Stomach smooth muscle (tissue), 2 donors: Measurements from ENCODE around the gene FAM47E.

Experiments used
- H3K27ac ChIP-seq: one replicate; pipeline ENCODE4 v1.7.0; 2013; ENCODE audit warnings: mild to moderate bottlenecking, low read length, inconsistent platforms
- H3K27me3 ChIP-seq, 2 donors: one replicate each; pipeline ENCODE4 v1.7.0; 2013; ENCODE audit warnings: low read length in 2 of 2; ENCODE audit not compliant: insufficient read depth in 2 of 2, control insufficient read depth in 1 of 2
- H3K36me3 ChIP-seq, 2 donors: one replicate each; pipeline ENCODE4 v1.7.0; 2013; ENCODE audit warnings: low read length in 2 of 2; ENCODE audit not compliant: control insufficient read depth in 2 of 2, insufficient read depth in 2 of 2
- H3K4me1 ChIP-seq: one replicate; pipeline ENCODE4 v1.7.0; 2013; ENCODE audit warnings: low read length; ENCODE audit not compliant: control insufficient read depth, insufficient read depth
- H3K4me3 ChIP-seq, 2 donors: one replicate each; pipeline ENCODE4 v1.7.0; 2013; ENCODE audit warnings: low read length in 2 of 2
- H3K9ac ChIP-seq, 2 donors: one replicate each; pipeline ENCODE4 v1.7.0; 2013; ENCODE audit warnings: low read length in 2 of 2, mild to moderate bottlenecking in 1 of 2
- H3K9me3 ChIP-seq, 2 donors: one replicate each; pipeline ENCODE4 v1.7.0; 2013; ENCODE audit warnings: low read length in 2 of 2; ENCODE audit not compliant: control insufficient read depth in 2 of 2
- donor health status: healthy.
- donor health status: Pancreatic carcinoma.

The FAM47E gene

DNA sequence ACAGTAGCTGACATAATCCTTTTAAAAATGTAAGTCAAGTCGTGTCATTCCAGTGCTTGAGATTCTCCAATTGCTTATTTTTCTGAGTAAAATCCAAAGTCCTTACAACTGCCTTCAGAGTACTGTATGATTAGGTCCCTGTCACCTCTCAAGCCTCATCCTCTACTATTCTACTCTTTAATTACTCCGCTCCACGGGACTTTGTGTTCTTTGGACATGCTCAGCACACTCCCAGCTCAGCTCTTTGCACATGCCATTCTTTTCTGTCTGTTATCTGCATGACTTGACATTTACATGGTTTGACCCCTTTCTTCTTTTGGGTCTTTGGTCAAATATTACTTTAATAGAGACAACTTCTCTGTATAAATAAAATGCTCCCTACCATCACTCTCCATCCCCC lies 15.1 kb downstream of the FAM47E start:
- Histone ChIP-seq H3K27me3 (no peaks in the 10 kb centered on the region), H3K4me3 (no peak overlapping the region), H3K27ac (no peak overlapping the region), H3K36me3 (peaks cover 0 to 3% of the 10 kb centered on the region in 2 donors), H3K4me1 (no peaks in the 10 kb centered on the region), H3K9me3 (no peaks in the 10 kb centered on the region), H3K9ac (no peak overlapping the region)

GRCh38 chr4:76267811-76268210 lies 16.3 kb downstream of the FAM47E start:
- Histone ChIP-seq H3K27ac (no peak overlapping the region), H3K4me3 (no peak overlapping the region), H3K9ac (no peak overlapping the region), H3K4me1 (no peaks in the 10 kb centered on the region), H3K9me3 (no peaks in the 10 kb centered on the region), H3K36me3 (peaks cover 0 to 3% of the 10 kb centered on the region in 2 donors), H3K27me3 (no peaks in the 10 kb centered on the region)

DNA sequence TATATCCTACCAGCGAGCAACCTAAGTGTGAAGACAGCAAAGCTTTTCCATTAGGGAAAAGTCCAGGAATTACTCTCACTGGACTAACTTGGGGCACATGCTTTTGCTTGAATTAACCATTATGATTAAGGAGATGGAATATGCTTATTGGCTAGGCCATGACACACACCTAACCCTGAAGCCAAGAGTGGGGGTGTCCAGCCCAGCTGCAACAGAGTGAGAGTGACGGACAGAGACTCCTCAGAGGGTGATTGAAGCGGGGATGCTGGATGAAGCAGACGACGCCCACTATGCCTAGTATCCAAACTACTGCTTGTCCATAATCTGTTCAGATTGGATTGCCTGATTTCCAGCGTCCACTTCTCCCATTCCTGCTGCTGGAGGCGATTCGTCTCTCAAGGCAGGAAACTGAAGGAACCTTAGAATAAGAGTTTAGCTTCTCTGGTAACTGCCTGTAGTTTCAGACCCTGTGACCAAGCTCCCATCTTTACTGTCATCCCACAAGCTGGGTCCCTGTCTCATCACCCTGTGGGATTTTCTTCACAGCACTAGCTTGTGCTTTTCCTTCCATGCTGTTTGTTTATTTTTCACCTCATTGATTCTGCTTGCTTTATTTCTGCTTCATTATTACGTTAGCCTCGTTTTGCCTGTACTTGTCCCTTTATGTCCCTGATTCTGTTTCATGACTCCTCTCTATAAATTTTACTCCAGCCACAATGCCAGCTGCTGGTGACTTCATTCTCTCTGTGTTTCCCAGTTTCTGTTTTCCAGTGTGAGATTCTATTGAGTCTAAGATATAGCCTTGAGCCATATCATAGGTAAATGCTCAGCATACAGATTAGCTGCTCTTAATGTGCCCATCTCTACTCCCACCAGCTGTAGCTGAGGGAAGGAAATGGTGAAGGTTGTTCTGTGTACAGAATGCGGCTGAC lies 19.0 kb downstream of the FAM47E start:
- Histone ChIP-seq H3K9ac (no peak overlapping the region), H3K36me3 (no peaks in the 10 kb centered on the region), H3K9me3 (no peaks in the 10 kb centered on the region), H3K27me3 (no peaks in the 10 kb centered on the region), H3K4me1 (no peaks in the 10 kb centered on the region), H3K4me3 (no peak overlapping the region), H3K27ac (no peak overlapping the region)

DNA sequence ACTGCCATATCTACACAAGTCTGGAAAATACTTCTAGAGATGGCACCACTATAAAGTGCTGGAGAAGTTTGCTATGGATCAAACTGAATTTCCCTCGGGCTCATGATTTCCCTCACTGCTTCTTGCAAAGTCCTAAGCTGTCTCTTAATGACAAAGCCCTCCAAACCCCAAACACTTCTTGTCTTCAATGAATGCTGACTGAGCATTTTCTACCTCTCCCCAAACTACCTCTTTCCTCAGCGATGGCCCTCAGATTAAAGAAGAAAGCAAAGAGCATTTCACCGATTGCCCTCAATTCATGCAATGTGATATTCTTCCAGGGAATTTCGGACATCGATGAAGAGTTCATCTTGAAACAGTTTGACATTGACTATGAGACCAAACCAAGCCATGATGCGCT lies 19.7 kb downstream of the FAM47E start:
- H3K9ac ChIP-seq = no peak overlapping the region
- no peaks in the 10 kb centered on the region for H3K27me3 ChIP-seq
- no peak overlapping the region for H3K27ac ChIP-seq
- no peaks in the 10 kb centered on the region for H3K4me1 ChIP-seq
- H3K36me3 ChIP-seq = no peaks in the 10 kb centered on the region
- no peaks in the 10 kb centered on the region for H3K9me3 ChIP-seq
- H3K4me3 ChIP-seq = no peak overlapping the region

DNA sequence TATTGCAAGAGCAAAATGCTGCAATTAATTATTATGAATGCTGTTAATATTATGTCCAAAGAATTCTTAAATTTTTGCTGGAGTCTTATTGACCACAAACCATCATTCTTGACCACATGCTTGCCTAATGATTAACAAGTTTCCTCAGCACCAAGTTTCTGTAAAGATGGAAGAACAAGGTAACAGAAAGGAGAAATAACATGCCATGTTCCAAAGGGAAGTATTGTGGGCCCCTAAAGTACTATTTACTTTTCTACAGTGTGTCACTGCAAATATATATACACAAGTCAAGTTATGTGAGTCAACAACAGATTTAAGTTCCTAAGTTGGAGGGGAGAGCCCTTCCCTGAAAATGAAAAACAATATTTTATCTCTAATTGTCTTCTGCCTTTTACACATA lies 20.6 kb downstream of the FAM47E start:
- no peaks in the 10 kb centered on the region for H3K36me3 ChIP-seq

GRCh38 chr4:76272582-76272981 lies 21.1 kb downstream of the FAM47E start:
- Histone ChIP-seq H3K4me3 (no peak overlapping the region), H3K27me3 (no peaks in the 10 kb centered on the region), H3K9me3 (no peaks in the 10 kb centered on the region), H3K27ac (no peak overlapping the region), H3K4me1 (no peaks in the 10 kb centered on the region), H3K9ac (no peak overlapping the region), H3K36me3 (no peaks in the 10 kb centered on the region)

More for the DNA sequence above, 20.6 kb downstream of the FAM47E start:
- Histone ChIP-seq H3K4me1 (no peaks in the 10 kb centered on the region), H3K27ac (no peak overlapping the region), H3K4me3 (no peak overlapping the region), H3K27me3 (no peaks in the 10 kb centered on the region), H3K9ac (no peak overlapping the region), H3K9me3 (no peaks in the 10 kb centered on the region)

DNA sequence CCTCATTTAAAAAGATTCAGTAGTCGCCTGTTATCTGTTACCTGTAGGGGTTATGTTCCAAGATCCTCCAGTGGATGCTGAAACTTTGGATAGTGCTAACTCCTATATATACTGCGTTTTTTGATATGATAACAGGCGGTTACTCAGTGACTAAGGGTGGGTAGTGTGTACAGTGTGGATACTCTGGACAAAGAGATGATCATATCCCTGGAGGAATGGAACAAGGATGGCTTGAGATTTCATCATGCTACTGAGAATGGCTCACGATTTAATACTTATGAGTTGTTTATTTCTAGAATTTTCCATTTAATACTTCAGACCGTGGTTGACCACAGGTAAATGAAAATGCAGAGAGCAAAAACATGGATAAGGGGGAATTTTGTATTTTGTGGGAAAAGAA lies 21.5 kb downstream of the FAM47E start:
- H3K4me1 ChIP-seq = no peaks in the 10 kb centered on the region
- H3K27me3 ChIP-seq = no peaks in the 10 kb centered on the region
- no peaks in the 10 kb centered on the region for H3K36me3 ChIP-seq
- no peak overlapping the region for H3K27ac ChIP-seq
- H3K4me3 ChIP-seq = no peak overlapping the region
- H3K9ac ChIP-seq = no peak overlapping the region
- no peaks in the 10 kb centered on the region for H3K9me3 ChIP-seq

GRCh38 chr4:76275486-76276124 lies 24.1 kb downstream of the FAM47E start:
- Histone ChIP-seq H3K27ac (no peak overlapping the region), H3K4me3 (no peak overlapping the region), H3K4me1 (no peaks in the 10 kb centered on the region), H3K9me3 (no peaks in the 10 kb centered on the region), H3K36me3 (no peaks in the 10 kb centered on the region), H3K27me3 (no peaks in the 10 kb centered on the region), H3K9ac (no peak overlapping the region)

DNA sequence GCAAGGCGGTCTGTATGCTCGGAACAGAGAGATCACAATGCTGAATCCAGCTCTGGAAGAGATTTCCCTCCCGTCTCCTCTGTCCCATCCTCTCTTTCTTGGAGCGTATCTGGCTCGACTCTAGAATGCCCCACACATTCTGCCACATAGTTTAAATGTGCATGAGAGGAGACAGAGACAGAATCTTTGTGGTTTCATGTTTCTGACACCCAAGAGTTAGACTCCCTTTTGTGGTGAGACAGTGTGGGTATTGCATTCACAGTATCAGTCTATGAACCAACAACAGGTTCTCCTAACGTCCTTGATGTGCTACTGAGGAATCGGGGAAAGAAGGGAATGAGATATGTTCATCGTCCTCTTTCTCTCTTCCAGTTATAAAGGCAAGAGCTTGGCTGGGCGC lies 25.3 kb downstream of the FAM47E start:
- no peak overlapping the region for H3K27ac ChIP-seq
- H3K36me3 ChIP-seq = no peaks in the 10 kb centered on the region
- H3K27me3 ChIP-seq = no peaks in the 10 kb centered on the region
- H3K9ac ChIP-seq = no peak overlapping the region
- no peak overlapping the region for H3K4me3 ChIP-seq
- no peaks in the 10 kb centered on the region for H3K9me3 ChIP-seq
- H3K4me1 ChIP-seq = no peaks in the 10 kb centered on the region

- Histone ChIP-seq H3K4me3 (no peak overlapping the region), H3K9ac (no peak overlapping the region), H3K9me3 (no peaks in the 10 kb centered on the region), H3K36me3 (no peaks in the 10 kb centered on the region), H3K27me3 (no peaks in the 10 kb centered on the region), H3K27ac (no peak overlapping the region), H3K4me1 (no peaks in the 10 kb centered on the region)
These were observed 26.1 kb downstream of the FAM47E start for GRCh38 chr4:76277667-76278066.

DNA sequence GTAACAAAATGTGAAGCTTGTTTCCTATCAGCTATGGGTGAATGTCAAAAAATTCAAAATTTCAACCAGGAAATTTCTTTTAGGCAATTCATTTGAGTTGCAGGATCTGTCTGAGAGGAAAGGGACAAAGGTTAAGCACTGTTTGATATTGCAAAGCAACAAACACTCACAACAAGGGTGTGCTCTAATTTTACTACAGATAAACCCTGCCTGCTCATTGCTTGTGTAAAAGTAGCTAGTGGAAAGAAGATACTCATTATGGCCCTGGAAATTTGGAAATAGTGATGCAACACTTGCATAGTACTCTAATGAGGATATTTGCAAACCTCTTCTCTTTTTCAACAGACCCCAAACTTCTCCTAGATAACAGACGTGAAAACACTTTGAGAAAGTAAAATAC lies 27.1 kb downstream of the FAM47E start:
- Histone ChIP-seq H3K4me1 (no peaks in the 10 kb centered on the region), H3K9ac (no peak overlapping the region), H3K27me3 (no peaks in the 10 kb centered on the region)

More for the DNA sequence above, 27.1 kb downstream of the FAM47E start:
- H3K27ac ChIP-seq = no peak overlapping the region
- H3K36me3 ChIP-seq = no peaks in the 10 kb centered on the region
- H3K9me3 ChIP-seq = no peaks in the 10 kb centered on the region
- H3K4me3 ChIP-seq = no peak overlapping the region
